Measurements from ENCODE around the gene SHB.

The SHB gene

DNA sequence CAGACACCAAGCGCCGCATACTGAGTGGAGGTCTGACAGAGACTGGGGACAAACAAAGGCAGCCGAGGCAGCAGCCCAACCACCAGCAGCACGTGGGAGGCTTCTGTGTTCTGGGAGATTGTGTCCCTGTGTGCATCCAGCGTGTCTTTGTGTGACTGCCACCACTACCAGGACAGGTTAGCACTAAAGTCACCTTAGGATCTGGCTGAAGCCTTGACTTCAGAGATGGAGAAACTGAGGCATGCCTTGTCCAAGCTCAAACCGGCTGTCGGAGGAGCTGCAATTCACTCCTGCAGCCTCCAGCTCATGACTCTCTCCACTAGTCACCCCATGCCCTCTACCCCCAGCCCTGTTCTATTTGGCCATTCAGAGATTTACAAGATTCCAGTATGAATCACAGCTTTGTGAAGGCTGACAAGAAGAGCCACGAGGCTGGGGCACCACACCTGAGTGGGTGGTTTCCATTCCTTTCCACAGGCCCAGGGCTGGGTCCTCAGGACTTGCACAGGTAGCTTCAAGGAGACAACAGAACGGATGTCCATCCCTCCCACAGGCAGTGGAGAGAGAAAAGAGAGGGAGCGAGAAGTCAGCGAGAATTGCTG, 69.3 kb downstream of the SHB start:
- Mint-ChIP-seq H3K27ac (no peak overlapping the region), H3K4me3 (no peak overlapping the region), H3K4me1 (peaks cover 8% of the 10 kb centered on the region), H3K27me3 (no peaks in the 10 kb centered on the region), H3K36me3 (no peaks in the 10 kb centered on the region), H3K9me3 (no peaks in the 10 kb centered on the region)
- ATAC-seq (ENCODE audit: low read depth), result no peak
- DNase-seq (ENCODE audit: low spot score in 2 of 2), result no peak

DNA sequence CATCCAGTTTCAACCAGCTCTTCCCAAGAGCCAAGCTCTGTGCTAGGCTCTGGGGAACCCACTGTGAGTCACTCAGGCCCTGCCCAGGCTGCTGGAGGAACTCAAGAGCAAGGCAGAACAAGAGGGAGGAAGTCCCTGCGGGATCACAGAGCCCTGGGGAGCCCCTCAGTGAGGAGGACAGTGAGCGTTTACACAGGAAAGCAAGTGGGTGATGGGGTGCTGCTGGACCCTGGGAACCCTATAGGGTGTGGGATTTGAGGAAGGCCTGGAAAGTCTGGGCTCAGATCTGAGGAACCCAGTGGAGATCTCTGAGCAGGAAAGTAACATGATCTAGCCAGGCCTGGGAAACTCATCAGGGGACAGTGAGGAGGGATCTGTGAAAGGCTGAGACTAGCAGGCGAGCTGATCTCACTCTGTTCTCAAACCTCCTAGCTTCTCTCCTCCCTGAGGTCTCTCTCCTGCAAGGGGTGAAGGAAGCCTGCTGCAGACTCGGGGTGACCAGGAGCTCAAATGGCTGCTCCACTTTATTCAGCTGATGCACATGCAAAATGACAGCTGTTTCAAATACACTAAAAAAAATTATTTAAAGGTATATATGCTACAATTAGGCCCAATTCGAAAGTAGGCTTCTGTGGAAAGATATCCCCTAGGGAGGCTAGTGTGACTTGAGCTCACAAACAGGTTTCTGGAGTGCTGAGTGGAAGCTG, 70.0 kb downstream of the SHB start:
- Mint-ChIP-seq H3K27me3 (no peaks in the 10 kb centered on the region), H3K4me1 (peaks cover 12% of the 10 kb centered on the region), H3K36me3 (no peaks in the 10 kb centered on the region), H3K4me3 (no peak overlapping the region), H3K9me3 (no peaks in the 10 kb centered on the region), H3K27ac (no peak overlapping the region)
- DNase-seq (ENCODE audit: low spot score in 2 of 2) (no peak), ATAC-seq (ENCODE audit: low read depth) (no peak)

DNA sequence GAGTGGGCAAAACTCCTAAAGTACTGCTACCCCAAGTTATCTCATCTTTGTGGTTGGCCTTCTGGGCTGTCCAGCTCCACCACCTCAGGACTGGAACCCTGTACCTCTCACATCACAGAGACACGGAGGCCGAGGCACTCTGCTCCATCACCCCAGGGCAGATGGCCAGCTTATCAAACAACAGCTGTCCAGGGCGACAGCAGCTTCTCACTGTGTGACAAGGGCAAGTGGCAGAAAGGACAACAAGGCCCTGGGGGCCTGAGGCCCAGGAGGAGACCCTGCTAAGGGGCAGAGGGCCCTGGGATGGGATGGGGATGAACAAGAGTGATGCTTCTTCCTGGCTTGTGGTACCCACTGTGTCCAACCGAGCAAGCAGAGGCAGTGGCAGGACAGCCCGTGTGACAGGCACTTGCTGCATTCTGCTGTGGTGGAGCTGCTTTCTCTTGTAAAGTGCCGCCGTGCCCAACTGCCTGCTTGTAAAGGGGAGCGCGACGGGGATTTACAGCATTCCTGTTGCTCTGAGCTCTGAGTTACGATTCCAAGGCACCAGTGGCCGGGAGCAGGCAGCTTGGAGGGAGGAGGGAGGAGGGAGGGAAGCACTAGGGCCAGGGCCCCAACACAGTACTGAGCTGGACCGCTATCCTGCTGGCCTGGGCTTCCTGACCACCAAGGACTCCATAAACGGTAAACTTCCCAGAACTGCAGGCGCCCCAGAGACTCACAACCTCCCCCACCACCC, 71.2 kb downstream of the SHB start:
- peaks cover 16% of the 10 kb centered on the region for H3K4me1 Mint-ChIP-seq
- peaks cover 3% of the 10 kb centered on the region for H3K27me3 Mint-ChIP-seq
- H3K27ac Mint-ChIP-seq, result no peak overlapping the region
- no peaks in the 10 kb centered on the region for H3K9me3 Mint-ChIP-seq
- no peak overlapping the region for H3K4me3 Mint-ChIP-seq
- no peaks in the 10 kb centered on the region for H3K36me3 Mint-ChIP-seq
- no peak for DNase-seq (ENCODE audit: low spot score in 2 of 2)
- ATAC-seq (ENCODE audit: low read depth), result no peak

GRCh38 chr9:37996819-37997217, 72.2 kb downstream of the SHB start:
- H3K4me3 Mint-ChIP-seq, result no peak overlapping the region
- no peak overlapping the region for H3K27ac Mint-ChIP-seq

DNA sequence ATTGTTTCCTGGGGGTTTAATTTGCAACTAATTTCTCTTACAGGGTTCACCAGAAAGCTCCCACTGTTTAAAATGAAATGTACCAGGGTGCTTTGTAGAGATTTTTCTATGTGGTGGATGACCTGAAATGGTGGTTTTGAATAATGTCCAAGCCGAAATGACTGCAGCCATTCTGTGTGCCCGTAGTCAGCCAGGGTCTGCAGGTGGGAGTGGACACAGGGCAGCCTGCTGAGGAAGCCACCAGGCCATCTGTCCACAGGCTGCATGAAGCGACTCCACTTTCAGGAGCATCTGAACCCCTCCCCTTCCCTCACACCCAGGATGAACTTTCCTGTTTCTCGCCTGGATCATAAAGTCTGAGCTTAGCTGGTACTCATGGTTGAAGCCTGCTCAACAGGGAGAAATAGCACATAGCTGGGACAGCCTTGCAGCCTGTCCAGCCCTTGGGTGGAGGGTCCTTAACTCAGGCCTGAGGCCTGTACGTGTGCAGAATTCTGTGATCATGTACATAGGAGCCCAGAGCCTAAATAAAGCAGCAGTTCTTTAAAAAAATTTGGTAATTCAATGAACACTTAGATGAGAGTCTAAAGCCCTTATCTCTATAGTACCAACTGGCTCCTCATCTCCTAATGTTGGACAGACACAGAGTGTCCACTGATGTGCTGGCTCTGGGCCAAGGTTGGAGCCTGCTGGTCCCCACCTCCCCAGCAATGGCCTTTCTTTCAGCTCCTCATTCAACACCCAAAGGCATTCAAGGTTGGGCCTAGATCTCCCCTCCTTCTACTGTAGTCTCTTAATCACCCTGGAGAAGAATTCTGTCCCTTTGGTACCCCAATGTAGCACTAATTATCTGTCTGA, 72.8 kb downstream of the SHB start:
- no peak for ATAC-seq (ENCODE audit: low read depth)
- Mint-ChIP-seq H3K9me3 (no peaks in the 10 kb centered on the region), H3K4me3 (no peak overlapping the region), H3K27ac (no peak overlapping the region), H3K4me1 (peaks cover 17% of the 10 kb centered on the region), H3K27me3 (peaks cover 4% of the 10 kb centered on the region), H3K36me3 (no peaks in the 10 kb centered on the region)
- DNase-seq (ENCODE audit: low spot score in 2 of 2), result no peak

More at GRCh38 chr9:37996819-37997217, 72.2 kb downstream of the SHB start:
- Mint-ChIP-seq H3K27me3 (peaks cover 4% of the 10 kb centered on the region), H3K9me3 (no peaks in the 10 kb centered on the region), H3K36me3 (no peaks in the 10 kb centered on the region), H3K4me1 (peaks cover 17% of the 10 kb centered on the region)
- DNase-seq (ENCODE audit: low spot score in 2 of 2), result no peak
- no peak for ATAC-seq (ENCODE audit: low read depth)

GRCh38 chr9:37995348-37995737, 73.7 kb downstream of the SHB start:
- no peaks in the 10 kb centered on the region for H3K9me3 Mint-ChIP-seq
- no peak overlapping the region for H3K27ac Mint-ChIP-seq
- ATAC-seq (ENCODE audit: low read depth) (no peak), DNase-seq (ENCODE audit: low spot score in 2 of 2) (no peak)
- no peaks in the 10 kb centered on the region for H3K36me3 Mint-ChIP-seq
- peaks cover 4% of the 10 kb centered on the region for H3K27me3 Mint-ChIP-seq
- peaks cover 17% of the 10 kb centered on the region for H3K4me1 Mint-ChIP-seq
- H3K4me3 Mint-ChIP-seq, result no peak overlapping the region

GRCh38 chr9:37994639-37995347, 74.2 kb downstream of the SHB start:
- Mint-ChIP-seq H3K9me3 (no peaks in the 10 kb centered on the region), H3K36me3 (no peaks in the 10 kb centered on the region), H3K4me1 (peaks cover 17% of the 10 kb centered on the region), H3K27me3 (peaks cover 4% of the 10 kb centered on the region), H3K27ac (no peak overlapping the region), H3K4me3 (no peak overlapping the region)
- peak in 1 of 2 donors; percentile 5 for DNase-seq (ENCODE audit: low spot score in 2 of 2)
- ATAC-seq (ENCODE audit: low read depth), result peak; percentile 60

DNA sequence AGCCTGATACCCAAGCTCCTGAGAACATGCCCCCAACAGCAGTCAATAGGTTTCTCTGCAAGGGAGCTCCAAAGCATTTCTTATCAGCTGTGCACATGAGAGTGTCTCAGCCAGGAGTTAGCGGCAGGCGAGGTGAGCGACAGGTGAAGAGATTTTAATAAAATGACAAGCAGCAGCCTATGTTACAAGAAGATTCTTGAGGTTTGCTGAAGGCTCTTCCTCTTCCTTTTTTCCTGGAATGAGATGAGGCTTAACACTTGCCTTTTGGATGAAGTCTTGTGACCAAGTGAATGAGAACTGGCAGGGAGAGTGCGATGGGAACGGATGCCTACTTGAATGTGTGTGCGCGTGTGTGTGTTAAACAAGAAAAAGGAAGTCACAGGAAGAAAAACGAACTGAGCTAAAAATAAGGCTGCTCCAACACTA, 76.1 kb downstream of the SHB start:
- Mint-ChIP-seq H3K4me3 (no peak overlapping the region), H3K4me1 (peaks cover 17% of the 10 kb centered on the region), H3K27ac (no peak overlapping the region), H3K9me3 (no peaks in the 10 kb centered on the region), H3K27me3 (peaks cover 8% of the 10 kb centered on the region), H3K36me3 (no peaks in the 10 kb centered on the region)
- no peak for ATAC-seq (ENCODE audit: low read depth)
- no peak for DNase-seq (ENCODE audit: low spot score in 2 of 2)

- ATAC-seq (ENCODE audit: low read depth), result no peak
- peaks cover 15% of the 10 kb centered on the region for H3K4me1 Mint-ChIP-seq
- DNase-seq (ENCODE audit: low spot score in 2 of 2), result no peak
- H3K9me3 Mint-ChIP-seq, result no peaks in the 10 kb centered on the region
- peaks cover 8% of the 10 kb centered on the region for H3K27me3 Mint-ChIP-seq
- H3K36me3 Mint-ChIP-seq, result no peaks in the 10 kb centered on the region
- no peak overlapping the region for H3K27ac Mint-ChIP-seq
- H3K4me3 Mint-ChIP-seq, result no peak overlapping the region
Measured at GRCh38 chr9:37990404-37991015, 78.5 kb downstream of the SHB start.

- no peak for ATAC-seq (ENCODE audit: low read depth)
- H3K27me3 Mint-ChIP-seq, result peaks cover 8% of the 10 kb centered on the region
- no peak overlapping the region for H3K4me3 Mint-ChIP-seq
- no peak overlapping the region for H3K27ac Mint-ChIP-seq
- H3K9me3 Mint-ChIP-seq, result no peaks in the 10 kb centered on the region
- DNase-seq (ENCODE audit: low spot score in 2 of 2), result no peak
- H3K36me3 Mint-ChIP-seq, result no peaks in the 10 kb centered on the region
- peaks cover 9% of the 10 kb centered on the region for H3K4me1 Mint-ChIP-seq
Measured at GRCh38 chr9:37989701-37990100, 79.3 kb downstream of the SHB start.

DNA sequence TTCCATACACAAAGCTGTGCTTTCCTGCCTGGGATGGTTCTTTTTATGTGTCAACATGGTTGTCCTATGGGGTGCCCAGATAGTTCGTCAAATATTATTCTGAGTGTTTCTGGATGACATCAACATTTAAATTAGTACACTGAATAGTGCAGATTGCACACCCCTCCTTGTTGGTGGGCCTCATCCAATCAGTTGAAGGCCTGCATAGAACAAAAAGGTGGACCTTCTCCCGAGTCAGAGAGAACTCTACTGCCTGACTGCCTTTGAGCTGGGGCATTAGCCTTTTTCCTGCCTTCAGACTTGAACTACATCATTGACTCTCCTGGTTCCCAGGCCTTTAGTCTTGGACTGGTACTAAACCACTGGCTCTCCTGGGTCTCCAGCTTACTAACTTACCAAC, 80.4 kb downstream of the SHB start:
- no peak overlapping the region for H3K4me3 Mint-ChIP-seq
- H3K27me3 Mint-ChIP-seq, result peaks cover 8% of the 10 kb centered on the region
- ATAC-seq (ENCODE audit: low read depth), result no peak
- H3K4me1 Mint-ChIP-seq, result peaks cover 4% of the 10 kb centered on the region
- DNase-seq (ENCODE audit: low spot score in 2 of 2), result no peak
- H3K9me3 Mint-ChIP-seq, result no peaks in the 10 kb centered on the region
- H3K27ac Mint-ChIP-seq, result no peak overlapping the region
- no peaks in the 10 kb centered on the region for H3K36me3 Mint-ChIP-seq

DNA sequence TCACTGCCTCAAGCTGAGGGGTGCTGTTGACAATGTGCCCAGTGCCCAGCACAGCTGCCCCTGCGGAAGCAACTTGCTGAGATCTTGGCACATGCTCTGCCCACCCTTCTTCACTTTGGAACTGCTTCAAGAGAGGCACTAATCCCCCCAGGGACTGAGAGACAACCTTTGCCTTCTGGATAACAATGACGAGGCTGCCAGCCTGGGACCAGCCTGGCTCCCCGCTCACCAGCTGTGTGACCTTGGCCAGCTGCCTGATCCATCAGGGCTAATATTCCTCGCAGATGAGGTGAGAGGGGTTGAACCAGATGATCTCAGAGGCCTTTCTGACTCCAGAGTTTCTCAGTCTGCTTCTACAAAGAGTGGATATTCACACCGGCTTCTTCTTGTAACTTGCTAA, 81.0 kb downstream of the SHB start:
- Mint-ChIP-seq H3K4me1 (peaks cover 3% of the 10 kb centered on the region), H3K27me3 (peaks cover 7% of the 10 kb centered on the region), H3K4me3 (no peak overlapping the region), H3K27ac (no peak overlapping the region), H3K9me3 (no peaks in the 10 kb centered on the region), H3K36me3 (no peaks in the 10 kb centered on the region)
- no peak for DNase-seq (ENCODE audit: low spot score in 2 of 2)
- no peak for ATAC-seq (ENCODE audit: low read depth)

DNA sequence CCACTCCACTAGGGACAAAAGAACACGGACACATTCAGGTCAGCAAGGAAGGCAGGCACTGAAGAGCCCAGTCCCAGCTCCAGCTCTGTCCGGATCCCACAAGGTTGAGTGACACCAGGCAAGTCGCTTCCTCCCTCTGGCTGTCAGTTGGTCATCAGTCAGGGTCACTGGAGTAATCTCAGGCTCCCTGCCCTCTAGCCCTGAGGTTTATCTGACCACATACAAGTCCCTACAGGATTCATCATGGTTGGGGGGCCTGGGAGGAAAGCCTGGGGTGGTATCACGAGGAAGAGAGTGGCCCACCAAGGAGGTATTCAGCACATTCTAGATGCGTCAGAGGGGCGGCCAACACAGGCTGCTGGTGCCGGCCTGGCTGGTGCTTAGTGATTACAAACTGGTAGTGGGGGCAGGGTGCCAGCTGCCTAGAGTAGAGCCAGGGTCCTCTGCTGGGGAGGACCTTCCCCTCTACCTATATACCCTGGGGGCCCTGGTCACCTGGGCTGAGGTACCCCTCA, 81.5 kb downstream of the SHB start:
- ATAC-seq (ENCODE audit: low read depth) (no peak), DNase-seq (ENCODE audit: low spot score in 2 of 2) (no peak)
- Mint-ChIP-seq H3K27me3 (peaks cover 4% of the 10 kb centered on the region), H3K4me3 (no peak overlapping the region), H3K4me1 (no peaks in the 10 kb centered on the region), H3K27ac (no peak overlapping the region), H3K36me3 (no peaks in the 10 kb centered on the region), H3K9me3 (no peaks in the 10 kb centered on the region)
